ENCODE data around the gene PRRG3.

Gene PRRG3

DNA sequence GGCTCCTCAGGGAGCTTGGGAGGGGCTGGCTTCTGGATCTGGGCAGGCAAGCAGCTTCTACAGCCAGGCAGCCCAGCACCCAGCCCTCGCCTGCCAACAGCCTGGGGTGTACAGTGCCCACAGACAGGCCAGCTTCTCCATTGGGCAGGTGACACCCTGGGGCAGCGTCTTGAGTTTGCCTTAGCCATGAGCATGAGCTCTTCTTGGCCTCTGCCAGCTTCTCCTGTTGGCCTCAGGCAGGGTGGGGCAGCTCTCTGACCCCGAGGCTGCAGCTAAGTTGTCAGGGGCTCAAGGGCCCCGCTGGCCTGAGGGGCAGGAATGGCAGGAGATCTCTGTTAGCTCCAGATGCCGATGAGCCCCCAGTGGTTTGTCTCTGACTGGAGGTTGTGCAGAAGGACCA is 31.5 kb downstream of the PRRG3 start:
- no peak overlapping the region for H3K27ac ChIP-seq (ENCODE audit: low read depth, low read length)
- no peaks in the 10 kb centered on the region for H3K9me3 ChIP-seq (ENCODE audit: low read length)
- H3K27me3 ChIP-seq (ENCODE audit: control insufficient read depth in 1 of 2, insufficient read depth in 2 of 2, low read length in 2 of 2): peaks cover 0 to 25% of the 10 kb centered on the region in 2 donors
- no peaks in the 10 kb centered on the region for H3K4me1 ChIP-seq (ENCODE audit: insufficient read depth, low read length)
- H3K4me3 ChIP-seq (ENCODE audit: low read depth in 1 of 2, low read length in 2 of 2): no peak overlapping the region
- H3K36me3 ChIP-seq (ENCODE audit: insufficient read depth, low read length): no peaks in the 10 kb centered on the region
- H3K9ac ChIP-seq (ENCODE audit: low read length): no peak overlapping the region

DNA sequence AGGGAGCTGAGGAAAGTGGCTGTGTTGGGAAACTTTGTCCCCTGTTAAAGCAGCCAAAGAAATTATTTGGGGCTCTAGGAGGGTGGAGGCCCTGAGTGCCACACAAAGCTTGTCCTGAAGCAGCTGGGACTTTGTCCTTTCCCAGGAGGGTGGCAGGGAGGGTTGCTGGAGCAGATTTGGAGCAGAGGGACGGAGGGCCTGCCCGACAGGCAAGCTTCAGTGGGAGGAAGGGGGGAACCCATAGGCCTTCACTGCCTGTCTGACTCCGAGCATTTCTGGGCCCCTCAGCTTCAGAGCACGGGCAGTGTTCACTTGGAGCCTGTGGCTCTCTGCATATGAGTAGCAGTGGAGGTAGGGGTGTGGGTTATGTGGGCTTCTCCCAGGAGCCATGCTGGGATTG is 32.1 kb downstream of the PRRG3 start:
- H3K4me1 ChIP-seq (ENCODE audit: insufficient read depth, low read length): no peaks in the 10 kb centered on the region
- no peak overlapping the region for H3K27ac ChIP-seq (ENCODE audit: low read depth, low read length)
- no peak overlapping the region for H3K9ac ChIP-seq (ENCODE audit: low read length)
- no peaks in the 10 kb centered on the region for H3K36me3 ChIP-seq (ENCODE audit: insufficient read depth, low read length)
- no peaks in the 10 kb centered on the region for H3K9me3 ChIP-seq (ENCODE audit: low read length)
- no peak overlapping the region for H3K4me3 ChIP-seq (ENCODE audit: low read depth in 1 of 2, low read length in 2 of 2)
- H3K27me3 ChIP-seq (ENCODE audit: control insufficient read depth in 1 of 2, insufficient read depth in 2 of 2, low read length in 2 of 2): peaks cover 0 to 29% of the 10 kb centered on the region in 2 donors

DNA sequence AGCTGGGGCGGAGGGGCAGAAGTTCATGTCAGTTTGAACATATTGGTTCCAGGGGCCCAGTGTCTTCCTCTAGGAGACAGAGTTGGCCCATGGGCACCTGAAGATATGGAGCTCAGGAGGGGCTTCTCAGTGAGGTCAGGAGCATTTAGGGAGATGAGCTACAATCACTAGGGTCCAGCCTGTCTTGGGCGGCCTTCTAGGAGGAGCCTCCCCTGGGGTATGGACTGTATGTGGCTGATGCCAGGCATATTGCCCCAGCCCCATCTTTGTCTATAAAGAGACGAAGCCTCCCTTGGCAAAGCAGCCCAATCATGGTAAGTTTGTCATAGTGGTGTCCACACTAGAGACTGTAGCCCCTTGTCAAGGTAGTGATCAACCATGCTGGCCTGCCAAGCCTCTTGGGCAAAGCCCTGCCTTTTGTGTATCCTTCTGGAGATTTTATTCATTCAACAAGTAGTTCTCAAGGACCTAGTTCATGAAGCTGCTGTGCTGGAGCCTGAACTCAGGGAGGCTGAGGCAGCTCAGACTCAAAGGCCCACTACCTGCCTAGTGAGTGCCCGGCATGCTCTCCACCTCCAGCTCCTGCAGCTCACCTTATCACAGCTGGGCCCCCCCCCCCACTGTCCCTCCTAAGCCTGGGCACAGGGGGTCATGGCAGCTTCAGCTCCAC is 33.9 kb downstream of the PRRG3 start:
- H3K27ac ChIP-seq (ENCODE audit: low read depth, low read length): no peak overlapping the region
- H3K9me3 ChIP-seq (ENCODE audit: low read length): no peaks in the 10 kb centered on the region
- H3K27me3 ChIP-seq (ENCODE audit: control insufficient read depth in 1 of 2, insufficient read depth in 2 of 2, low read length in 2 of 2): peaks cover 0 to 21% of the 10 kb centered on the region in 2 donors
- no peaks in the 10 kb centered on the region for H3K4me1 ChIP-seq (ENCODE audit: insufficient read depth, low read length)
- no peak overlapping the region for H3K9ac ChIP-seq (ENCODE audit: low read length)
- H3K36me3 ChIP-seq (ENCODE audit: insufficient read depth, low read length): no peaks in the 10 kb centered on the region
- no peak overlapping the region for H3K4me3 ChIP-seq (ENCODE audit: low read depth in 1 of 2, low read length in 2 of 2)

DNA sequence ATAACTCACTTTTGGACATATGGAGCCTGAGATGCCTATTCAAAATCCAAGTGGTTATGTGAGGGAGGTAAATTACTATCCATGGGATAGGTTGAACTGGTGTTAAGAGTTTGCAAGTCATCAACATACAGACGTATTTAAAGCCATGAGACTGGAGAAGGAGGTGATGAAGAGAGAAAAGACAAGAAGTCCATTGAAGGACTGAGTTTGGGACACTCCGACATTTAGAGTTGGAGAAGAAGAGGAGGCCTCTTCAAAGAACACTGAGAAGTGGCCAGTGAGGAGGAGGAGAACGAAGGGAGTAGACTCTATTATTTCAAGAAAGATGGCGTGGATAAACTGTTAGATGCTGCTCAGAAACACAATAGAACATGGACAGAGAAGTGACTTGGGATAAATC is 39.2 kb downstream of the PRRG3 start, which contains the start of gene CNGA2:
TSS of gene CNGA2 (plus strand) at position 301 of the 400 bp plus-strand sequence. CDS start 3,738 bp downstream, outside the sequence.
- Histone ChIP-seq H3K36me3 (ENCODE audit: insufficient read depth, low read length) (no peaks in the 10 kb centered on the region), H3K9ac (ENCODE audit: low read length) (no peak within 1 kb of the TSS), H3K27ac (ENCODE audit: low read depth, low read length) (no peak within 1 kb of the TSS), H3K27me3 (ENCODE audit: control insufficient read depth in 1 of 2, insufficient read depth in 2 of 2, low read length in 2 of 2) (peaks cover 4 to 5% of the 10 kb centered on the region in 2 donors), H3K4me1 (ENCODE audit: insufficient read depth, low read length) (no peaks in the 10 kb centered on the region), H3K4me3 (ENCODE audit: low read depth in 1 of 2, low read length in 2 of 2) (no peak within 1 kb of the TSS), H3K9me3 (ENCODE audit: low read length) (no peaks in the 10 kb centered on the region)

DNA sequence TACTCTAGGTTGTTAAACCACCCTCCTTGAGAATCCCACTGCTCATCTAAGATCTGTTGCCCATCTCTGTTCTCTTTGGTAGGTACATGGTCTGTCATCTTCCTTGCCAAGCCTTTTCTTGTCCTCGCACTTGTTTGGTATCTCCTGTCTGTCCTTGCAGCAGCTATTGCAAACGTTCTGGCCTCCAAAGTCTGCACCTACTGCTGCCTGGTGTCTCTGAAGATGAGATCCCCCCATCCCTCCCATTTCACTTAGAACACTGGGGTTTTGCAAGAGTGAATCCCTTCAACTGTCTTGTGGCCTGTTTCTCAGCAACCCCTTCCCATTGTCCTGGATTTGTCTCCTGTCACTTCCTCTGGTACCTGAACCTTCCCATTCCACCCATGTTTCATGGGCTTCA is 40.0 kb downstream of the PRRG3 start:
- no peak overlapping the region for H3K9ac ChIP-seq (ENCODE audit: low read length)
- no peak overlapping the region for H3K27ac ChIP-seq (ENCODE audit: low read depth, low read length)
- peaks cover 5 to 6% of the 10 kb centered on the region in 2 donors for H3K27me3 ChIP-seq (ENCODE audit: control insufficient read depth in 1 of 2, insufficient read depth in 2 of 2, low read length in 2 of 2)
- H3K4me1 ChIP-seq (ENCODE audit: insufficient read depth, low read length): no peaks in the 10 kb centered on the region
- no peaks in the 10 kb centered on the region for H3K9me3 ChIP-seq (ENCODE audit: low read length)
- no peaks in the 10 kb centered on the region for H3K36me3 ChIP-seq (ENCODE audit: insufficient read depth, low read length)
- no peak overlapping the region for H3K4me3 ChIP-seq (ENCODE audit: low read depth in 1 of 2, low read length in 2 of 2)

DNA sequence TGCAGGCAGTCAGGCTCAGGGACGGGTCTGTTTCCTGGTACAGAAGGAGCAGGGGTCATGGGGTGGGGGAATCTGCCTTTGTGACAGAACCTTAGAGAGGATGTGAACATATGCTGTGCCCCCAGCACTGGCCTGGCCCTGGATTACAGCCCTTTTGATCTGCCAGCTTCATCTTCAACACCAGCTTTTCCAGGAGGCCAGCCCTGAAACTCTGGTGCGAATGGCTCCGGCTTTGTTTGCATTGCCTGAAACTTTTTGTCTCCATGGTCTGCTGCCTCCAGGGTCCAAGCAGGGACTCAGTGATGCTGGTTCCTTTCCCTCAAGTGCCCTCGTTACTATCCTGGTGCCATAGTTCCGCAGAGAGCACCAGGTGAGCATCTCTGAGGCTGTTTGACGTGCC is 41.4 kb downstream of the PRRG3 start:
- no peaks in the 10 kb centered on the region for H3K4me1 ChIP-seq (ENCODE audit: insufficient read depth, low read length)
- H3K36me3 ChIP-seq (ENCODE audit: insufficient read depth, low read length): no peaks in the 10 kb centered on the region
- H3K4me3 ChIP-seq (ENCODE audit: low read depth in 1 of 2, low read length in 2 of 2): no peak overlapping the region
- no peak overlapping the region for H3K27ac ChIP-seq (ENCODE audit: low read depth, low read length)
- H3K9ac ChIP-seq (ENCODE audit: low read length): no peak overlapping the region
- H3K9me3 ChIP-seq (ENCODE audit: low read length): no peaks in the 10 kb centered on the region
- H3K27me3 ChIP-seq (ENCODE audit: control insufficient read depth in 1 of 2, insufficient read depth in 2 of 2, low read length in 2 of 2): peaks cover 5 to 9% of the 10 kb centered on the region in 2 donors

DNA sequence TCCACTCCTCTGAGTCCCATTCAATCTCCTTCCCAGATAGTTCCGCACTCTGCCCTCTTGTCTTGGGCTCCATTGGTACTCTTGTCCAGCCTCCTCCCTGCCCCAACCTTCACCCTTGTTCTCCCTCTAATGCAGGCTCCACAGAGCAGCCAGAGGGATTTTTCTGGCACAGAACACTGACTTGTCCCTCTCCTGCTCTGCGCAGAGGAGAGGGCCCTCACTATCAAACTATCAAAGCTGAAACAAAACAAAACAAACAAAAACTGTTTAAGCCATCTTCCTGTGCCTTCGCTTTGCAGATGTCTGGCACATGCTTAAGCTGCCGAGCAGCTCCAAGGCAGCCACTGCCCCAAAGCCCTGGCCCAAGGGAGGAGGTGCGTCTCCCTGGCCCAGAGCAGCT is 42.2 kb downstream of the PRRG3 start:
- Histone ChIP-seq H3K27ac (ENCODE audit: low read depth, low read length) (no peak overlapping the region), H3K9me3 (ENCODE audit: low read length) (no peaks in the 10 kb centered on the region), H3K27me3 (ENCODE audit: control insufficient read depth in 1 of 2, insufficient read depth in 2 of 2, low read length in 2 of 2) (peaks cover 5% of the 10 kb centered on the region in 2 donors), H3K4me3 (ENCODE audit: low read depth in 1 of 2, low read length in 2 of 2) (no peak overlapping the region), H3K4me1 (ENCODE audit: insufficient read depth, low read length) (no peaks in the 10 kb centered on the region), H3K36me3 (ENCODE audit: insufficient read depth, low read length) (no peaks in the 10 kb centered on the region), H3K9ac (ENCODE audit: low read length) (no peak overlapping the region)

DNA sequence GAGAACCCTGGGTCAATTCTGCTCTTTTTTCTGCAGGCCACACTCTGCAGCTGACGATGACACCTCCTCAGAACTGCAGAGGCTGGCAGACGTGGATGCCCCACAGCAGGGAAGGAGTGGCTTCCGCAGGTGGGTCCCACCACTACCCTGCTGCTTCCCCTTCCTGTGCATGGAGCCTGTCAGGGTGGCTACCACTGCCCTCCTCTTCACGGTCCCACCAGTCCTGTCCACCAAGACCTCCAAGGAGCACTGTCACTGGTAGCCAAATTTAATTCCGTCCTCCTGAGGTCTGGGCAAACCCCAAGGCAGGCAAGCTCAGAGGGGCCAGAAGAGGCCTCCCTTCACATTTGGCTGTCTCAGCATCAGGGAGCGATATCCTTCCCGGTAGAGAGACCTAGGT is 43.5 kb downstream of the PRRG3 start:
- Histone ChIP-seq H3K4me3 (ENCODE audit: low read depth in 1 of 2, low read length in 2 of 2) (no peak overlapping the region), H3K4me1 (ENCODE audit: insufficient read depth, low read length) (no peaks in the 10 kb centered on the region), H3K27me3 (ENCODE audit: control insufficient read depth in 1 of 2, insufficient read depth in 2 of 2, low read length in 2 of 2) (peaks cover 5% of the 10 kb centered on the region in 2 donors), H3K9ac (ENCODE audit: low read length) (no peak overlapping the region), H3K27ac (ENCODE audit: low read depth, low read length) (no peak overlapping the region), H3K9me3 (ENCODE audit: low read length) (no peaks in the 10 kb centered on the region), H3K36me3 (ENCODE audit: insufficient read depth, low read length) (no peaks in the 10 kb centered on the region)

DNA sequence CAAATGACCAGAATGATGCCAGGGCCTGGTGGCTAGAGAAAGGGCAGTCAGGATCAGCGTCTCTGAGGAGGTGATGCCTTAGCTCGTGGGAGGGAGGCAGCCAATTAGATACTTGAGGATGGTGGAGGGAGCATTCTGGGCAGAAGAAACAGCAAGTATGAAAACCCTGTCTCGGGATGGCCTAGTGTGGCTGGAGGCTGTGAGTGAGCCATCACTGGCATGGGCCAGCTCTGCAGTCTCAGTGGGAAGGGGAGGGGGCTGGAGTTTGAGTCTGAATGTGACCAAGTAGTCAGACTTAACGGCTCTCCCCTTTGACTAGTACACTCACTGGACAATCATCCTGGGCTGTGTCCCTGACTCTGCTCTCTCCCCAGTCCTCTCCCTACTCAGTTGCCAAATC is 46.3 kb downstream of the PRRG3 start:
- Histone ChIP-seq H3K4me1 (ENCODE audit: insufficient read depth, low read length) (no peaks in the 10 kb centered on the region), H3K36me3 (ENCODE audit: insufficient read depth, low read length) (no peaks in the 10 kb centered on the region), H3K4me3 (ENCODE audit: low read depth in 1 of 2, low read length in 2 of 2) (no peak overlapping the region), H3K9ac (ENCODE audit: low read length) (no peak overlapping the region), H3K27ac (ENCODE audit: low read depth, low read length) (no peak overlapping the region), H3K27me3 (ENCODE audit: control insufficient read depth in 1 of 2, insufficient read depth in 2 of 2, low read length in 2 of 2) (peaks cover 0 to 5% of the 10 kb centered on the region in 2 donors), H3K9me3 (ENCODE audit: low read length) (no peaks in the 10 kb centered on the region)

DNA sequence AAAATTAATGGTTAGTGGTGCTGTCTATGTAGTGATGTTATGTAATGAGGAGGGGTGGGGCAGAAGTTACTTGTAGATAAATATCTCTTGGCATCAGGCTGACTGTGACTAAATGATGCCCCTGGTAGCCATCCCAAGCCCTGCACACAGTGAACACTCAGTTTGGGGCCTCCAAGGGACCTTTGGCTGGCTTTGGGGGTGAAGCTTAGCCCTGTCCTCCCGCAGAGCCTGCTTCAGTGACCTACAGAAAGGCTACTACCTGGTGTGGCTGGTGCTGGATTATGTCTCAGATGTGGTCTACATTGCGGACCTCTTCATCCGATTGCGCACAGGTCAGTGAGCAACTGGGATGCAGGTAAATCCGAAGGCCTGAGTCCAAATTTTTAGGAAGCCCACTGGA is 47.1 kb downstream of the PRRG3 start:
- H3K4me3 ChIP-seq (ENCODE audit: low read depth in 1 of 2, low read length in 2 of 2): no peak overlapping the region
- H3K36me3 ChIP-seq (ENCODE audit: insufficient read depth, low read length): no peaks in the 10 kb centered on the region
- no peaks in the 10 kb centered on the region for H3K4me1 ChIP-seq (ENCODE audit: insufficient read depth, low read length)
- peaks cover 0 to 5% of the 10 kb centered on the region in 2 donors for H3K27me3 ChIP-seq (ENCODE audit: control insufficient read depth in 1 of 2, insufficient read depth in 2 of 2, low read length in 2 of 2)
- H3K27ac ChIP-seq (ENCODE audit: low read depth, low read length): no peak overlapping the region
- no peak overlapping the region for H3K9ac ChIP-seq (ENCODE audit: low read length)
- H3K9me3 ChIP-seq (ENCODE audit: low read length): no peaks in the 10 kb centered on the region

DNA sequence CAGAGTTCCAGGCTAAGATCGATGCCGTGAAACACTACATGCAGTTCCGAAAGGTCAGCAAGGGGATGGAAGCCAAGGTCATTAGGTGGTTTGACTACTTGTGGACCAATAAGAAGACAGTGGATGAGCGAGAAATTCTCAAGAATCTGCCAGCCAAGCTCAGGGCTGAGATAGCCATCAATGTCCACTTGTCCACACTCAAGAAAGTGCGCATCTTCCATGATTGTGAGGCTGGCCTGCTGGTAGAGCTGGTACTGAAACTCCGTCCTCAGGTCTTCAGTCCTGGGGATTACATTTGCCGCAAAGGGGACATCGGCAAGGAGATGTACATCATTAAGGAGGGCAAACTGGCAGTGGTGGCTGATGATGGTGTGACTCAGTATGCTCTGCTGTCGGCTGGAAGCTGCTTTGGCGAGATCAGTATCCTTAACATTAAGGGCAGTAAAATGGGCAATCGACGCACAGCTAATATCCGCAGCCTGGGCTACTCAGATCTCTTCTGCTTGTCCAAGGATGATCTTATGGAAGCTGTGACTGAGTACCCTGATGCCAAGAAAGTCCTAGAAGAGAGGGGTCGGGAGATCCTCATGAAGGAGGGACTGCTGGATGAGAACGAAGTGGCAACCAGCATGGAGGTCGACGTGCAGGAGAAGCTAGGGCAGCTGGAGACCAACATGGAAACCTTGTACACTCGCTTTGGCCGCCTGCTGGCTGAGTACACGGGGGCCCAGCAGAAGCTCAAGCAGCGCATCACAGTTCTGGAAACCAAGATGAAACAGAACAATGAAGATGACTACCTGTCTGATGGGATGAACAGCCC is 48.6 kb downstream of the PRRG3 start:
- Histone ChIP-seq H3K27me3 (ENCODE audit: control insufficient read depth in 1 of 2, insufficient read depth in 2 of 2, low read length in 2 of 2) (peaks cover 0 to 5% of the 10 kb centered on the region in 2 donors), H3K4me3 (ENCODE audit: low read depth in 1 of 2, low read length in 2 of 2) (no peak overlapping the region), H3K4me1 (ENCODE audit: insufficient read depth, low read length) (no peaks in the 10 kb centered on the region), H3K9ac (ENCODE audit: low read length) (no peak overlapping the region), H3K27ac (ENCODE audit: low read depth, low read length) (no peak overlapping the region), H3K36me3 (ENCODE audit: insufficient read depth, low read length) (no peaks in the 10 kb centered on the region), H3K9me3 (ENCODE audit: low read length) (no peaks in the 10 kb centered on the region)
